Type B pancreatic cell (in vitro differentiated cells): ENCODE measurements around the gene TMEM116. TPM values are rescaled to one million over a fixed set of nuclear protein-coding genes. Genes with fewer than 3 reads are reported as not detected.

Experiments used
- DNase-seq: peaks from one replicate; pipeline ENCODE4 v3.0.0; 2021; ENCODE audit warnings: mixed read lengths; ENCODE audit not compliant: unreplicated experiment; ENCODE audit errors: extremely low spot score
- H3K27ac Mint-ChIP-seq: 2 replicates; pipeline ENCODE4 v1.8.0; 2021; ENCODE audit warnings: mild to moderate bottlenecking, mixed read lengths
- H3K27me3 Mint-ChIP-seq: 2 replicates; pipeline ENCODE4 v1.8.0; 2021; ENCODE audit warnings: mixed read lengths
- H3K36me3 Mint-ChIP-seq: 2 replicates; pipeline ENCODE4 v1.8.0; 2021; ENCODE audit warnings: mixed read lengths
- H3K4me1 Mint-ChIP-seq: one replicate; pipeline ENCODE4 v1.8.0; 2021; ENCODE audit warnings: mixed read lengths; ENCODE audit not compliant: unreplicated experiment
- H3K4me3 Mint-ChIP-seq: 2 replicates; pipeline ENCODE4 v1.8.0; 2021; ENCODE audit warnings: mild to moderate bottlenecking, mixed read lengths
- H3K9me3 Mint-ChIP-seq: 2 replicates; pipeline ENCODE4 v1.8.0; 2021; ENCODE audit warnings: mixed read lengths
- total RNA-seq: library from RNA; stranded (reverse); gene quantifications from 2 replicates; pipeline ENCODE4 v1.2.1, GENCODE V29; 2021; ENCODE audit warnings: low replicate concordance
- TF ChIP-seq, protein P1 (sequence below): fragments of 200-600 bp; sonication (generic); conservative IDR thresholded peaks from 2 replicates; pipeline ENCODE4 v1.5.0; 2021; ENCODE audit warnings: antibody characterized with exemption, mild to moderate bottlenecking

The TMEM116 gene
- total RNA-seq, 1 donor from 2014 or later = 18.0 TPM

DNA sequence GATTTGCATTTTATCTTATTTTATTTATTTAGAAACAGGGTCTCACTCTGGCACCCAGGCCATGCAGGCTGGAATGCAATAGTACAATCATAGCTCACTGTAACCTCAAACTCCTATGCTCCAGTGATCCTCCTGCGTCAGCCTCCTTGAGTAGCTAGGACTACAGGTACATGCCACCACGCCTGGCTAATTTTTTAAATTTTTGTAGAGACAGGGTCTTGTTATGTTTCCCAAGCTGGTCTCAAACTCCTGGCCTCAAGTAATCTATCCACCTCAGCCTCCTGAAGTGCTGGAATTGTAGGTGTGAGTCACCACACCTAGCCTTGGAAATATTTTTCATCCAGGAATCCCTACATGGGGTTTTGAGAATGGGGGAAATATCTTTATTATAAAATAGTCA lies 86.3 kb downstream of the TMEM116 start:
- Mint-ChIP-seq H3K36me3 (no peaks in the 10 kb centered on the region), H3K9me3 (no peaks in the 10 kb centered on the region), H3K4me1 (no peaks in the 10 kb centered on the region), H3K27ac (no peak overlapping the region), H3K4me3 (no peak overlapping the region), H3K27me3 (no peaks in the 10 kb centered on the region)
- TF ChIP-seq, protein P1, sequence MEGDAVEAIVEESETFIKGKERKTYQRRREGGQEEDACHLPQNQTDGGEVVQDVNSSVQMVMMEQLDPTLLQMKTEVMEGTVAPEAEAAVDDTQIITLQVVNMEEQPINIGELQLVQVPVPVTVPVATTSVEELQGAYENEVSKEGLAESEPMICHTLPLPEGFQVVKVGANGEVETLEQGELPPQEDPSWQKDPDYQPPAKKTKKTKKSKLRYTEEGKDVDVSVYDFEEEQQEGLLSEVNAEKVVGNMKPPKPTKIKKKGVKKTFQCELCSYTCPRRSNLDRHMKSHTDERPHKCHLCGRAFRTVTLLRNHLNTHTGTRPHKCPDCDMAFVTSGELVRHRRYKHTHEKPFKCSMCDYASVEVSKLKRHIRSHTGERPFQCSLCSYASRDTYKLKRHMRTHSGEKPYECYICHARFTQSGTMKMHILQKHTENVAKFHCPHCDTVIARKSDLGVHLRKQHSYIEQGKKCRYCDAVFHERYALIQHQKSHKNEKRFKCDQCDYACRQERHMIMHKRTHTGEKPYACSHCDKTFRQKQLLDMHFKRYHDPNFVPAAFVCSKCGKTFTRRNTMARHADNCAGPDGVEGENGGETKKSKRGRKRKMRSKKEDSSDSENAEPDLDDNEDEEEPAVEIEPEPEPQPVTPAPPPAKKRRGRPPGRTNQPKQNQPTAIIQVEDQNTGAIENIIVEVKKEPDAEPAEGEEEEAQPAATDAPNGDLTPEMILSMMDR = no peak
- DNase-seq = no peak

DNA sequence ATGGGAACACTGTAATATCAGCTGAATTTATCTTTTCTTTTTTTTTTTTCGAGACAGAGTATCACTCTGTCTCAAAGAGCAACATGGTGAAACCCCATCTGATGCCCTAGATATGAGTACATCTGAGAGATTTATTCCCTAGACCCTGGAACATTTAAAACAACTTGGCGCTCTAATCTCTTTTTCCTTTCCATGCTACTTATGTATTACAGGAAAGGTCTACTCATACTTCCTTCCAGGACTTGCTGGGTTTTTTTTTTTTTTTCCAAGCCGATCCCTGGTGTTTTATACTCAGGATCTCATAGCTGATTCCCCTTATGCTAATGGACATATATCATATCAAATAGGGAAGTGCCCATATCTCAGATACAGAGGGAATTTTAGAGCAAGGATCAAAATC lies 87.8 kb downstream of the TMEM116 start:
- no peaks in the 10 kb centered on the region for H3K36me3 Mint-ChIP-seq
- TF ChIP-seq, protein P1 = no peak

DNA sequence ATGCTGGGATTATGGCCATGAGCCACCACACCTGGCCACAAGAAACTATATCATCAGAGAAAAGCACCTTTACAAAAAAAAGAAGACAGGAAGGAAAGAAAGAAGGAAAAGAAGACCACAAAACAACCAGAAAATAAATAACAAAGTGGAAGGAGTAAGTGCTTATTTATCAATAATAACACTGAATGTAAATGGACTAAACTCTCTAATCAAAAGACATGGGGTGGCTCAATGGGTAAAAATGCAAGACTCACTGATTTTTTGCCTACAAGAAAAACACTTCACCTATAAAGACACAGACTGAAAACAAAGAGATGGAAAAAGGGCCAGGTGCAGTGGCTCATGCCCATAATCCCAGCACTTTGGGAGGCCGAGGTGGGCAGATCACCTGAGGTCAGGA lies 105.2 kb downstream of the TMEM116 start:
- no peak overlapping the region for H3K4me3 Mint-ChIP-seq
- H3K27ac Mint-ChIP-seq = no peak overlapping the region
- no peaks in the 10 kb centered on the region for H3K9me3 Mint-ChIP-seq
- H3K4me1 Mint-ChIP-seq = no peaks in the 10 kb centered on the region
- peaks cover 16% of the 10 kb centered on the region for H3K36me3 Mint-ChIP-seq
- DNase-seq = no peak
- no peaks in the 10 kb centered on the region for H3K27me3 Mint-ChIP-seq
- TF ChIP-seq, protein P1 = no peak

More for the DNA sequence above, 87.8 kb downstream of the TMEM116 start:
- no peak overlapping the region for H3K4me3 Mint-ChIP-seq
- H3K27ac Mint-ChIP-seq = no peak overlapping the region
- no peaks in the 10 kb centered on the region for H3K9me3 Mint-ChIP-seq
- no peaks in the 10 kb centered on the region for H3K4me1 Mint-ChIP-seq
- DNase-seq = no peak
- H3K27me3 Mint-ChIP-seq = no peaks in the 10 kb centered on the region

DNA sequence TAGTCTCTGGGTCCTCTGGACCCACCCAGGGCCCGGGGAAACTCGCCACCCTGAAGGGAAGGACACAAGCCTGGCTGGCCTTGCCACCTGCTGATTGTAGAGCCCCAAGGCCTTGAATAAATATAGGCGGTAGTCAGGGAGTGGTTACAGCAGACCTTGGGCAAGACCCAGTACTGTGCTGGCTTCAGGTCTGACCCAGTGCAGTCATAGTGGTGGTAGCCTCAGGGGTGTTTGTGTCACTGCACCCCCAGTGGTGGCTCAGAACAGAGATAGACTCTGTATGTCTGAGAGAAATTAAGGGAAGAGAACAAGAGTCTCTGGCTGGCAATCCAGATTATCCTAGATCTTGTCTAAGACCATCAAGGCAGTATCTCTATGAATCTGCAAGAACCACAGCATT lies 107.5 kb downstream of the TMEM116 start:
- peaks cover 25% of the 10 kb centered on the region for H3K36me3 Mint-ChIP-seq
- no peak overlapping the region for H3K27ac Mint-ChIP-seq
- H3K27me3 Mint-ChIP-seq = no peaks in the 10 kb centered on the region
- TF ChIP-seq, protein P1 = no peak
- no peak for DNase-seq
- H3K4me3 Mint-ChIP-seq = no peak overlapping the region
- no peaks in the 10 kb centered on the region for H3K4me1 Mint-ChIP-seq
- H3K9me3 Mint-ChIP-seq = no peaks in the 10 kb centered on the region

DNA sequence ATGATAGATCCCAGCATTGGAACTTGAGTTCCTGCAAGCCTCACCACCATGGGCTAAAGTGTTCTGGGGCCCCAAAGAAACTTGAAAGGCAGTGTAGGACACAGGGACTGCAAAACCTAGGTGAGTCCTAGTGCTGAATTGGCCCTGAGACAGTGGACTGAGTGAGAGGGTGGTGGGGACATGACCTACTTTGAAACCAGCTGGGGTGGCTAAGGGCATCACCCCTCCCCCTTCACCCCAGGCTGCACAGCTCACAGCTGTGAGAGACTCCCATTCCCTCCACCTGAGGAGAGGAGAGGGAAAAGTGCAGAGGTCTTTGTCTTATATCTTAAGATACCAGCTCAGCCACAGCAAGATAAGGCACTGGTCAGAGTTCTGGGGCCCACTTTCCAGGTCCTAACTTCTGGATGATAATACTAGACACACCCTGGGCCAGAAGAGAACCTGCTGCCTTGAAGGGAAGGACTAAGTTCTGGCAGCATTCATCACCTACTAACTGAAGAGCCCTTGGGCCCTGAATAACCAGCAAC lies 108.5 kb downstream of the TMEM116 start:
- no peaks in the 10 kb centered on the region for H3K4me1 Mint-ChIP-seq
- H3K27ac Mint-ChIP-seq = no peak overlapping the region

More for the DNA sequence above, 108.5 kb downstream of the TMEM116 start:
- no peak for DNase-seq
- TF ChIP-seq, protein P1 = no peak
- Mint-ChIP-seq H3K27me3 (no peaks in the 10 kb centered on the region), H3K9me3 (no peaks in the 10 kb centered on the region), H3K36me3 (peaks cover 32% of the 10 kb centered on the region), H3K4me3 (no peak overlapping the region)
